Bronchial epithelial cell (primary cell): Measurements from ENCODE around the gene PYURF. TPM values are rescaled to one million over a fixed set of nuclear protein-coding genes. Genes with fewer than 3 reads are reported as not detected.

Source experiments
- DNase-seq: peaks from one replicate; pipeline ENCODE4 v3.0.0-alpha.2; 2010; ENCODE audit warnings: low read depth
- FAIRE-seq: peaks from 2 replicates; lab custom pipeline; 2011; peaks lifted over from hg19 to GRCh38; lab: Jason Lieb, UNC
- H3K27me3 ChIP-seq: 2 replicates; pipeline ENCODE4 v1.5.1; 2011; ENCODE audit warnings: low read length; ENCODE audit not compliant: control insufficient read depth, insufficient read depth
- H3K36me3 ChIP-seq: 2 replicates; pipeline ENCODE4 v1.5.1; 2011; ENCODE audit warnings: low read length; ENCODE audit not compliant: control insufficient read depth, insufficient read depth
- H3K4me3 ChIP-seq: 2 replicates; pipeline ENCODE4 v1.5.1; 2011; ENCODE audit warnings: mild to moderate bottlenecking, low read depth, low read length, control low read depth
- total RNA-seq: library from RNA; depleted of rRNA; stranded (reverse); fragments of >200 nt; gene quantifications from 2 replicates; pipeline ENCODE4 v1.2.1, GENCODE V29; 2014
- TF ChIP-seq, protein P1 (sequence below): IDR thresholded peaks from 2 replicates; pipeline ENCODE4 v1.5.1; 2011; ENCODE audit warnings: mild to moderate bottlenecking, moderate library complexity, low read length, control low read depth, inconsistent platforms; ENCODE audit not compliant: insufficient read depth, severe bottlenecking

Gene PYURF
- total RNA-seq, 1 donor from 2014 or later: 53.2 TPM

DNA sequence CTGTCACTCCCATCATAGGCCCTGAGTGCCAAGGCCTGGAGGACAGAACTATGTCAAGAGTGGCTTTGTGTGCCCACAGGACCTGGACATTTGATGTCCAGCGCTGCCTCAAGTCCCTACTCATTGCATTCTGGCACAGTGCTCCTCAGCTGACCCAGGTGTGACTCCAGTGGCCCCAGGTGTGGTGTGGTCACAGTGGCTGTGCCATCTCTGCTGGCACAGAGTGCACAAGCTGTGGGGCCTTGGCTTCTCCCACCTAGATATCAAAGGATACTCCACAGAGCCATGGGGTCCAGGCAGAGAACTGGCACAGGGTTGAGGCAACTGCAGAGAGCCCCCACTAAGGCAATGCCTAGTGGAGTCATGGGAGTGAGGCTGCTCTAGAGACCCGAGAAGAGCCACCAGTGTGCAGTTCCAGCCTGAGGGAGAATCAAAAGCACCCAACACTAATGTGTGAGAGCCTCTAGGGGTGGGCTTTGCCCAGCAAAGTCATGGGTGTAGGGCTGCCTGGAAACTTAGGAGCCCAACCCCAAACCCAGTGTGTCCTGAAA, 25.6 kb downstream of the PYURF start:
- Histone ChIP-seq H3K36me3 (no peaks in the 10 kb centered on the region), H3K27me3 (no peaks in the 10 kb centered on the region), H3K4me3 (no peak overlapping the region)
- FAIRE-seq: no peak
- no peak for DNase-seq
- TF ChIP-seq, protein P1, sequence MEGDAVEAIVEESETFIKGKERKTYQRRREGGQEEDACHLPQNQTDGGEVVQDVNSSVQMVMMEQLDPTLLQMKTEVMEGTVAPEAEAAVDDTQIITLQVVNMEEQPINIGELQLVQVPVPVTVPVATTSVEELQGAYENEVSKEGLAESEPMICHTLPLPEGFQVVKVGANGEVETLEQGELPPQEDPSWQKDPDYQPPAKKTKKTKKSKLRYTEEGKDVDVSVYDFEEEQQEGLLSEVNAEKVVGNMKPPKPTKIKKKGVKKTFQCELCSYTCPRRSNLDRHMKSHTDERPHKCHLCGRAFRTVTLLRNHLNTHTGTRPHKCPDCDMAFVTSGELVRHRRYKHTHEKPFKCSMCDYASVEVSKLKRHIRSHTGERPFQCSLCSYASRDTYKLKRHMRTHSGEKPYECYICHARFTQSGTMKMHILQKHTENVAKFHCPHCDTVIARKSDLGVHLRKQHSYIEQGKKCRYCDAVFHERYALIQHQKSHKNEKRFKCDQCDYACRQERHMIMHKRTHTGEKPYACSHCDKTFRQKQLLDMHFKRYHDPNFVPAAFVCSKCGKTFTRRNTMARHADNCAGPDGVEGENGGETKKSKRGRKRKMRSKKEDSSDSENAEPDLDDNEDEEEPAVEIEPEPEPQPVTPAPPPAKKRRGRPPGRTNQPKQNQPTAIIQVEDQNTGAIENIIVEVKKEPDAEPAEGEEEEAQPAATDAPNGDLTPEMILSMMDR: no peak

DNA sequence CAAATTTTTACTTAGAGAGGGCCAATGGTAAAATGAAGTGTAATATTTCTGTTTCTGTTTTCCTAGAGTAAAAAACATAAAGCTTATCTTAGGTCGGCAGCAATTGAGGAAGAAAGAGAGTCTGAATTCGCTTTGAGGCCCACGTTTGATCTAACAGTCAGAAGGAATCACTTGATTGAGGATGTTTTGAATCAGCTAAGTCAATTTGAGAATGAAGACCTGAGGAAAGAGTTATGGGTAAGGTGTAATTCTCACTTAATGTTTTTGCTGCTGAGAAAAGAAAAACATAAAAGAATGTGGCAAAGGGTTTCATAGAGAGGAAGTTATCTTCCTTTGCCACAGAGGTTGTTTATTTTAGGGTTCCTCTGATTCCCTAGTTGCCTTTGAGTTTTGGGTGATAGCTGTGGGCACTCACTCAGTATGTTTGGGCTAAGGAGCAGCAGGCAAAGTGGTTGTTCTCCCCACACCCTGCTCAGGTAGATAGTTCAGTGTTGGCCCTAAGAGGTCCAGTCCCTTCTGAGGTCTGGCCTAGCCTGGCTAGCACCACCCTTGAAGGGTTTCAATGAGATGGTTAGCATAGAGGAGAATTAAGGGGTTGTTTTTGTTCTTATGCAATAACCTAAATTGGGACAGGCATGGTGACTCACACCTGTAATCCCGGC, 34.3 kb downstream of the PYURF start:
- Histone ChIP-seq H3K36me3 (no peaks in the 10 kb centered on the region), H3K27me3 (no peaks in the 10 kb centered on the region), H3K4me3 (no peak overlapping the region)
- no peak for DNase-seq
- TF ChIP-seq, protein P1: no peak
- FAIRE-seq: no peak

DNA sequence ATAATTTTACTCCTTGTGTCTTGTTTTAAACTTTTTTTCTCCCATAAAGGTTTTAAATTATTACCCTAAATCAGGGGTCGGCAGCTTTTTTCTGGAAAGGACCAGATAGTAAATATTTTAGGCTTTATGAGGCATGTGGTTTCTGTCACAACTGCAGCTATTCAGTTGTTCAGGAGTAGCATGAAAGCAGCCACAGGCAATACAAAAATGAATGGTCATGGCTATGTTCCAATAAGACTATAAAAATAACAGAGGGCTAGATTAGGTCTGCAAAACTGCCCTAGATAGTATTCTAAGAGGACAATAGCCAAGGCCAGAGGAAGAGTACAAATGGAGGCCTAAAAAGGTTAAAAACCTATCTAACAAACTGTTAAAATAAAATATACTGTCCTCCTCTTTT, 42.0 kb downstream of the PYURF start:
- DNase-seq (no peak), FAIRE-seq (no peak)
- Histone ChIP-seq H3K4me3 (no peak overlapping the region), H3K36me3 (no peaks in the 10 kb centered on the region), H3K27me3 (no peaks in the 10 kb centered on the region)
- TF ChIP-seq, protein P1: no peak

DNA sequence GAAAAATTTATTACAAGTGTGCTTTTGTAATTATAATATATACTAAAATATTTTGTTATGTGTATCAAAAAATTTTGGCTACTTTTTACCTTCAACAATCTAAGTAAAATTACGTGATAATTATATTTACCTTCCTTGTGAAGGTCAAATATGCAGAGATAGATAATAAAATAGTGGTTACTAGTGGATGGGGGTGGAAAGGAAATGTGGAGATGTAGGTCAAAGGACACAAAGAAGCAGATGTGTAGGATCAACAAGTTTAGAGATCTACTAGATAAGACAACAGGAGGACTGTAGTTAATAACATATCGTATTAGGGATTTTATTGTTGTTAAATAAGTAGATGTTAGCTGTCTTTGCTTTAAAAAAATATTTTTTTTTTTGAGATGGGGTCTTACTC, 45.3 kb downstream of the PYURF start:
- no peaks in the 10 kb centered on the region for H3K27me3 ChIP-seq
- TF ChIP-seq, protein P1: no peak
- no peaks in the 10 kb centered on the region for H3K36me3 ChIP-seq
- no peak overlapping the region for H3K4me3 ChIP-seq
- FAIRE-seq: no peak
- DNase-seq: no peak

DNA sequence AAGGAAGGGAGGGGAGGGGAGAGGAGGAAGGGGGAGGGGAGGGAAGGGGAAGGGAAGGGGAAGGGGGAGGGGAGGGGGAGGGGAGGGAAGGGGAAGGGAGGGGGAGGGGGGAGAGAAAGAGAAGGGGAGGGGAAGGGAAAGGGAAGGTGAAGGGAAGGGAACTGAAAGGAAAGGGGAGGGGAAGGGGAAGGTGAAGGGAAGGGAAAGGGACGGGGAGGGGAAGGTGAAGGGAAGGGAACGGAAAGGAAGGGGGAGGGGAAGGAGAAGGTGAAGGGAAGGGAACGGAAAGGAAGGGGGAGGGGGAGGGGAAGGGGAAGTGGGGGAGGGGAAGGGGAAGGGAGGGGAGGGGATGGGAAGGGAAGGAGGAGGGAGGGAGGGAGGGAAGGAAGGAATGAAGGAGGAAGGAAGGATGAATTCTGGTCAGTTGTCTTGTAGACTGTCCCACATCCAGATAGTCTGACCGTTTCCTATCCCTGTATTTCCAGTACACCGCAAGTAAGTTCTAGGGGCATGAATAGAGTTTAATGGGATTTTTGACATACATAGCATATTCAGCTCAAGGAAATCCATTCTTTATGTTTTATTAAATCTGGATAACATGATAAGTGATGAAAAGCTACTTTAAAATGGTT, 46.2 kb downstream of the PYURF start:
- Histone ChIP-seq H3K27me3 (no peaks in the 10 kb centered on the region), H3K4me3 (no peak overlapping the region), H3K36me3 (no peaks in the 10 kb centered on the region)
- TF ChIP-seq, protein P1: no peak
- DNase-seq (no peak), FAIRE-seq (no peak)

Other genes starting within 250 kb of the PYURF start
- 8.6 and 9.5 TPM in 2 replicates for gene PPM1K, start 239.2 kb downstream of the PYURF start, total RNA-seq
- 1.1 and 2.2 TPM in 2 replicates for gene HERC6, start 144.9 kb downstream of the PYURF start, total RNA-seq
- gene HERC5, start 66.7 kb downstream of the PYURF start, total RNA-seq: under 0.01 and 0.13 TPM in 2 replicates
- gene HERC3, start 68.7 kb upstream of the PYURF start, total RNA-seq: 25.3 and 31.5 TPM in 2 replicates
- gene NAP1L5, start 174.1 kb upstream of the PYURF start, total RNA-seq: 0.26 and 0.77 TPM in 2 replicates